RPMI7951 (cell line): ENCODE data around the gene MAP3K14. TPM values are rescaled to one million over a fixed set of nuclear protein-coding genes. Genes with fewer than 3 reads are reported as not detected.

ENCODE experiments used
- DNase-seq: peaks from one replicate; pipeline ENCODE4 v3.0.0-alpha.2; 2012; ENCODE audit warnings: low read depth
- total RNA-seq: library from RNA; depleted of rRNA; stranded (reverse); fragments of >200 nt; shearing (Covaris generic); gene quantifications from 2 replicates; pipeline ENCODE4 v1.2.3, GENCODE V29; 2014

Gene MAP3K14
- total RNA-seq, 1 experiment from 2014 or later: 2.9 TPM

DNA sequence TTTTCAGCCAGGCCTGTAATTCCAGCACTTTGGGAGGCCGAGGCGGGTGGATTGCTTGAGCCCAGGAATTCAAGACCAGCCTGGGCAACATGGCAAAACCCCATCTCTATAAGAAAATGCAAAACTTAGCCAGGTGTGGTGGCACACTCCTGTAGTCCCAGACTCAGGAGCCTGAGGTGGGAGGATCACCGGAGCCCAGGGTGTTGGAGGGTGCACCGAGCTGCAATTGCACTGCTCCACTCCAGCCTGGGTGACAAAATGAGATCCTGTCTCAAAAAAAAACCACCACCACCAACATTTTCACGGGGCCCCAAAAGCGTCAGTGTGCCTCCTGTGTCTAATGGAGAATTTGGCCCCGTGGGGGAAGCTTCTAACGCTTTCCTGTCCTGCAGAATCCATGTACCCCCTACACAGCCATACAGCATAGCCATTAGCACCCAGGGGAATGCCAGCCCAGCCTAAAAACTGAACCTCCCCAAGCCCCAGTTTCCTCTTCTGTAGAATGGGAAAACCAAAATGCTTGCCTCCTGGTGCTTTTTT lies 22.2 kb upstream of the MAP3K14 start:
- DNase-seq: no peak

DNA sequence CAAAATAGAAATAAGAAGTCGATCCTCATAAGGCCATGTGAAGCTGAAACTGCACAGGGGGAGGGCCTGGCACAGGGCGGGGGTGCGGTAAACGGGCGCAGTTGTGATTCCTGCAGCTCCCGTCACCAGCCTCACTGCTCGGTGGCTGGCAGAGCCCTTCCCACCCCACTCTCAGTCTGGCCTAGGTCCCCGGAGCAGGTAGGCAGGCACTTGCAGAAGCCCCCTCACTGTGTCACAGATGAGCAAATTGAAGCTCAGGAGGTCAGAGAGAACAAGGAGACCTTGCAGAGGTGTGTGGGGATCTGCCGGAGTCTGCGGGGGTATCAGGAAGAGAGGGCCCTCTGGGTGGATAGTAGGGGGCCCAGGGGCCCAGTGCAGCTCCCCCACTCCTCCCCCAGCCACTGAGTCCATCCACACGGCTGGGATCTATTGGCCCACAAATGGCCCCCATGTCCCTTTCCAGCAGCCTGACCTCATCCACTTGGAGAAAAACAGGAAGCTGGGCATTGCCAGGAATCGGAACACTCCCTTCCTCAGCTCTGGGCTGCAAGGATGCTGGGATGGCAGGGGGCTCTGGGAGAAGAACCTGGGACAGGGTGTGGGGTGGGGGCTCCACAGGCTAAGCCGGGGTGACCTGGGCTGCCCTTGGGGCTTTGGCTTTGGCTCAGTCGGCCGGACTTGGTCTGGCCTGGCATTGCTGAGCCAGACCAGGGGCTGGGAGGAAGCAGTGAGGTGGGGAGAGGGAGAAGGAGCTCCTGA lies 21.4 kb upstream of the MAP3K14 start:
- no peak for DNase-seq

DNA sequence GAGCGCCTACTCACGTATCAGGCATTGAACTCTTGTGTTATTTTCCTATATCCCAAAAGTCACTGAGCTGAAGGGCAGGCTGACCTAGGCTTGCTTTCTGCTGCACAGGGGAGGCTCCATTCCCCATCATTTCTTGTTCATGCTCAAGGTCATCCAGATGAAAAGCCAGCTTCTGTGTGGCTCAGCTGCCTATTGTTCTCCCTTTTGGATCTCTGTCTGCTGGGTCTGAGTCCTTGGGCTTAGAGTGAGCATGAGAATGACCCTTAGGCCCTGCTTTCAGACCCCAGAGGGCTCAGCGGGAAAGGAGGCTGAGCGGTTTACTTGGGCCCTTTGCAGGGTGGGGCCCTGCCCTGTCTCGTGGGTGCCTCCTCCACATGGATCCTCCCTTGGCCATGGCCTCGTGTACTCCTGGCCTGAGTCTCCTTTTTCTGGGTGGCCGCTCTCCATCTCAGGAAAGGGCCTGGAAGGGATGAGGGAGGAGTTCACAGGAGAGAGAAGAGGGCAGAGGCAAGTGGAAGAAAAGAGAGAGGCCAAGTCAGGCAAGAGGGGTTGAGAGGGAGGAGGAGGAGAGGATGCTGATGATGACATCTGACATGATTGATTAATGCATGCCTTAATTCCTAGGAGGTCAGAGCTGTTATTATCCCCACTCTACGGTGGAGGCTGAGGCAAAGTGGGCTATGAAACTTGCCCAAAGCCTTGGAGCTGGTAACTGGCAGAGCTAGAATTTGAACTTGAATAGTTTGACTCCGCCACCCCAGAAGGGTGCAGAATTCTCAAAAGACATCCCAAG lies 19.8 kb upstream of the MAP3K14 start:
- no peak for DNase-seq

DNA sequence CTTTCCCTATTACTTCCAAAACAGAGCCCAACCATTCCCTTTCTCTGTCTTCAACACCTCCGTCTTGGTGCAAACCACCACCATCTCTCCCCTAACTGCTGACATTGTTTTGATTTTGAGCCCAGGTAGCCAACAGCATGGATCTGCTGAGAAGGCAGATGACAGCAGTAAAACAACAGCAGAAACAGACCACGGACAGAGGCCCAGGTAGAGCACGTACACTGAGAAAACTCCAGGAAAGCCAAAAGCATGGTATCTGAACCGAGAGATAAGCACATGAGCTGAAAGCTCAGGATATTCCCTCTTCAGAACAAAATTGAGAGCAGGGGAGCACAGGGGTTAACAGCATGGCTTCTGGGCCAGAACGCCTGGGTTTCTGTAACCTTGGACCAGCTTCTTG lies 18.9 kb upstream of the MAP3K14 start:
- DNase-seq: no peak

DNA sequence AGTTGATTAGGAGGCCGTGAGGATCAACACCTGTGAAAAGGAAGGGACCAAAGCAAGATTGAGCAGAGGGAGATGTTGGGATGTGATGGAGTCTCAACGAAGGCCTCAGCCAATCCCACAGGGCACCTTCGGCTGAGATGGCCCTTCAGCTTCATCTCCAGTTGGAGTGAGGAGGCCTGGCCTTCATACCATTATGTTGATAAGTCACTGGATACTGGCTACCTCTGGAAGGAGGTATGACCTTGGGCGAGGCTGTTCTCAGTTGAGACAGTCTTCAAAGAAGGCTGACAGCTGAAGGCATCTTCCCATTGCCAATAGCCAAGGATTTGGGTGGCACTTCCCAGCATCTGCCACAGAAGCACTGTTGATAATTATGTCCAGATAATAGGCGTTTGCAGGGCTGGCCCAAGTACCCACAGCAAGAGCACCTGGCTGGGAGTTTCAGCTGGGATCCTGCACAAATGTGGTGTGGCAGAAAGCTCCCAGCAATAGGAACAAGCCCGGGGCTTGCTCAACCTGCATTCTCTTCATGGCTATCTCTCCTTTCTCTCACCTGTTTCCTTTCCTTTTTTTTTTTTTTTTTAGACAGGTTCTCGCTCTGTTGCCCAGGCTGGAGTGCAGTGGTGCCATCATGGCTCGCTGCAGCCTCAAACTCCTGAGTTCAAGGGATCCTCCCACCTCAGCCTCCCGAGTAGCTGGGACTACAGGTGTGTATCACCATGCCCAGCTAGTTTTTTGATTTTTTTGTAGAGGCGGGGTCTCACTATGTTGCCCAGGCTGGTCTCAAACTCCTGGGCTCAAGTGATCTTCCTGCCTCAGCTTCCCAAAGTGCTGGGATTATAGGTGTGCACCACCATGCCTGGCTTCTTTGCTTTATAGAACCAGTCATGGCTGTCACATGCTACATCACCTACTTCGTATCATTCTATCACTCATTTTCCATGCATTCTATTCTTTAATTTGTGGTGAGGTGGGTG lies 18.2 kb upstream of the MAP3K14 start:
- no peak for DNase-seq

DNA sequence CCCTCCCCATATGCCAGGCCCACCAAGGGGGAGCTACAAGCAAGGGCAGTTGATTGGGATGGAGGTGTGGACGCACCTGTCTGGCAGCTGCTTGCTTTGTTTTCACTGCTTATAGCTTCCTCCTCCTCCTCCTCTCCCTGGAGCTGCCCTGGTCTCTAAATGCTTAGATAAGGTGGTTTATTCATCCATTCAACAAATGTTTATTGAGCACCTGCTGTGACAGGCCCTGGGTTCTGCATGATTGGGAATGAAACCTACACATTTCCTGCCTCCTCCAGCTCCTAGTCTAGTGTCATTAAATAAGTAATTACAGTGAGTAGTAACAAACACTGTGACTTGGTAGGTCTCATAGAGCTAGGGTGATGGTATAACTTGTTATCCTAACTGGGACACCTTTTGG lies 17.4 kb upstream of the MAP3K14 start:
- DNase-seq: no peak

DNA sequence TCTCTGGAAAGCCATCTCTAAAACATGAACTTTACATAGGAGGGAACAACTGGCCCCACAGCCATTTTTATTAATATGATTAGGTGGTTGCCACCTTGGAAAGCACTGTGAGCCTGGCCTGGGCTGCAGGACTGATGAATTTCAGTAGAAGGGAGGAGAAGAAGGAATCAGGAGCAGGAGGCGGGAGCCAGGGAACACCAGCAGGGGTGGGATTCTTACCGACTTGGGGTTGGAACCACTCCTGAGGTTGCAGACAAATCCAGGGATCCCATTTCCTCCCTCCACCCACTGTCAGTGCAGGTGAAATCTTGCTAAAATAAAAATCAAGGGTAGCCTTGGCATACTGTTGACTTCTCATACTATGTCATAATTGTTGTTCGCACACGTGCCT lies 16.9 kb upstream of the MAP3K14 start:
- DNase-seq: no peak

DNA sequence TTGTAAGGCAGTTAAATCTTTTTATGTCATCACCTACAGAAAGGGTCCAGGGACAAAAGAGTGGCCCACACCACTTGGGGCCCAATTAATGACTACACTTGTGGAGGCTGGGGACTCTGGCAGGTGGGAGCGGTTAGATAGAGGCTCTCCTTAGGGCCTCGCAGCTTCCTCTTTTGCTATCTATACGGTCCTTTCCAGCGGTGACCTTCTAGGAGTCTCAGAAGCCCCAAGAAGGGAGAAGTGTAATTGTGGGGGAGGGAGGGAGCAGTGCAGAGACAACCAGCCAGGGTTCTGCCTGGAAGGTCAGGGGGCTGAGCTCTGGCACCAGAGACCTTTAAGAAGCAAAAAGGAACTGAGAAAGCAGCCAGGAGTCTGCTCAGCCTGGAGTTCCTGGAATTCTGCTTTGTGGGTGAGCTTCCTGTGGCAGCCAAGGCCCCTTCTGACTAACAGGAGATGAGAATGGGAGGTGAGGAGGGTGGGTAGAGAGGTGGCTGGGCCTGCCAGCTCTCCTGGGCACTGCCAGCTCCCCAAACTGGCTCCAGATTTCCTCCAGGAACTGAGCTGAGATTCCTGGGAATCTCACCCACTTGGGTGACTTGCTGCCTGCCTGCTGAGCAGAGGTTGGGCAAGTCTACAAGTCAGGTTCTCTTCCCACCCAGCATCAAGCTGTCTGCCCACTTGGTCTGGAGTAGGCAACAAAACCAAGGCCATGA lies 16.3 kb upstream of the MAP3K14 start:
- DNase-seq: no peak

DNA sequence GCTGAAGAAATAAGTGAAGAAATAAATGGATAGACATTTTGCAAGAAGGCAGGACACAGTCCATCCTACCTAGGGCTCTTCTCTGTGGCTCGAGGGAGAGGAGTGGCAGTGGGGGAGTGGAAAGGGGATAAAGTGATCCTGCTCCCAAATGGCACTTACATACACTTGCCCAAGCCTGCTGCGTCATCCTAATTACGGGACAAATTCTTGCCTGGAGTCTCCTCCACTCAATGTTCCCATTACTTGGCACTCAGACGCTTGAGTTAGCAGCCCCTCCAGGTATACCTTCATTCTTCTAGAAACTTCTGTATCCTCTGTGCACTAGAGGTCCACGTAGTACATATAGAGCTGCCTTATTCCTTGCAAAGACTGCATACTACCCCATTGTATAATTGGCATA lies 15.7 kb upstream of the MAP3K14 start:
- no peak for DNase-seq

DNA sequence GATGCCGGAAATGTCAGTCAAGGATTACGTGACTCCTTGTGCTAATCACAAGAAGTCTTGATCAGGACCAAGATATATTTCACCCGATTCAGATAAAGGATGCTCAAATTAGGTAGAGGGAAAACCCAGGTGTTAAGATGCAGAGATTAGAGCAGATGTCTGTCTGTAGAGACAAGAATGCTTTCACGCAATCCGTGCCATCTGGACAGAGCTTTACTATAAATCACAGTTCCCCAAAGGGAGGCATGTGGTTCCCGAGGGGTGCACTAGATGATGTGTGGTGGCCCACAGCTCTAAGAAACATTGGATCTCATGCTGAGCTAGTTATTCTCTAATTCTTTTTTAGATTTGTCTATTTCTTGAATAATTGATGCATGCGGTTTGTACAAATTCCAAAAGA lies 9.8 kb upstream of the MAP3K14 start:
- DNase-seq: no peak

DNA sequence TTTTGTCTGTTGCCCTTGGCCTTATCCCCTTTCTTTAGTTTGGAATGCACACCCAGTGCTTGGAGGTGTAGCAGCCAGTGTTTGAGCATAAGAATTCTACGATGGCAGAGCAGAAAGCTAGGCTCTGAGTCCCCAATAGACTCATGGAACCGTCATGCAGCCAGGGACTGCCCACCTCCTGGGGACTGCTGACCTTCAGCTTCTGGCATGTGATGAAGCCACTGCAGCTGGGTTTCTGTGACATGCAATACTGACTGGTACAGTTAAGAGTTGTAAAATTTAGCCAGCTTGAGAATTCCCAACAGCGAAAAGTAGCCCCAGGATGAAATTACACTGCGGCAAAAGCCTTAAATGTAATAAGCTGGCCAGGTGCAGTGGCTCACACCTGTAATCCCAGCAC lies 9.0 kb upstream of the MAP3K14 start:
- DNase-seq: peak; percentile 62

DNA sequence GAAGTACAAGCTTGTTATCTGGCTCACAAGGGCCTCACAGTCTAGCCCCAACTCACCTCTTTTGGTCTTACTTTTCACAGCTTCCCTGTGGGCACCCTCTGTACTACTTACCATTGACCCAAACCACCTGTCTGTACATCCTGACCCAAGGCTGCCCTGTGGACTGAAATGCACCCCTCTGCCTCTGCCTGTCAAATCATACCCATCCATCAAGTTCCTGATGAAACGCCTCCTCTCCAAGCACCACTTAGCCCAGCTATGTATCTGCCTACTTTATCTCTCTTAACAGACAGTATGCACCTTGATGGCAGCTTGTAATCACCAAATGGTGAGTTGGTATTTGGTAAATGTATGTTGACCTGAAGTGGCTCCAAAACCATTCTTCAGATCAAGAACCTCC lies 7.5 kb upstream of the MAP3K14 start:
- no peak for DNase-seq

DNA sequence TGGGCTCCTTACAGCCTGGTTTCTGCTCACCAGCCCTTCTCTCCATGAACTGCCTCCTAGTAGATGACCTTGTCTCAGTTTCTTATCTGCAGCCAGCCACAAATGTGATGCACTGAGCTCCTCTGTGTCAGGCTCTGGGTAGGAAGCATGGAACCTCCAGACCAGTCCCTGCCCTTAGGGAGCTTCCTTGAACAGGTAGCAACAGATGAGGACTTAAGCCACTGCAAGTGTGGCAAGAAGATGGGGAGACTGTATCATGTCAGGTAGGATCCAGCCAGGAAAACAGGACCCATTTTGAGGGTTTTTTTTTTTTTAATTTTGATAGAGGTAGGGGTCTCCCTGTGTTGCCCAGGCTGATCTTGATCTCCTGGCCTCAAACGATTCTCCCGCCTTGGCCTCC lies 5.3 kb upstream of the MAP3K14 start:
- no peak for DNase-seq

DNA sequence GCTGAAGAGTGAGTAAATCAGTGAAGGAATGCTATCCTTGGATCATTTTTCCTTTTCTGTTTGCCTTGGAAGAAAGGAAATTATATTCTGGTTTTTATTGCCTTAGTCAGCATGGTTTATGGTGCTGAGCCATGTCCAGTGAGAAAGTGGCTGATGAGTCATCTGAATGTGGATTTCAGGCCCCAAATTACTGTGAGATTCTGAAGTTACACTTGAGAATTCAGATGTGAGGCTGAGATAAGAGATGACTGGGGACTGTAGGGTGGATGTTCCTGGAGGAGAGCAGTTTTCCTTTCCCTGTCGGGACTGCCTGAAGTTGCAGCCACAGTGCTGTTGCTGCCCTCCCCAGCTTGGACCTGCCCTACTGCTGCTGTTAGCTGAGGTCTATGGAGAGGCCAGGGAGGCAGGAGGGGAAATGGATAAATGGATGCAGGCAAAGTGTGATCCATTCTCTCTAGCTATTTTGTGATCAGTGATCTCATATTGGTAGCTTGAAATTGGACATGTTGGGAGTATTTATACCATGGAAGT lies 4.2 kb upstream of the MAP3K14 start:
- DNase-seq: peak; percentile 99

DNA sequence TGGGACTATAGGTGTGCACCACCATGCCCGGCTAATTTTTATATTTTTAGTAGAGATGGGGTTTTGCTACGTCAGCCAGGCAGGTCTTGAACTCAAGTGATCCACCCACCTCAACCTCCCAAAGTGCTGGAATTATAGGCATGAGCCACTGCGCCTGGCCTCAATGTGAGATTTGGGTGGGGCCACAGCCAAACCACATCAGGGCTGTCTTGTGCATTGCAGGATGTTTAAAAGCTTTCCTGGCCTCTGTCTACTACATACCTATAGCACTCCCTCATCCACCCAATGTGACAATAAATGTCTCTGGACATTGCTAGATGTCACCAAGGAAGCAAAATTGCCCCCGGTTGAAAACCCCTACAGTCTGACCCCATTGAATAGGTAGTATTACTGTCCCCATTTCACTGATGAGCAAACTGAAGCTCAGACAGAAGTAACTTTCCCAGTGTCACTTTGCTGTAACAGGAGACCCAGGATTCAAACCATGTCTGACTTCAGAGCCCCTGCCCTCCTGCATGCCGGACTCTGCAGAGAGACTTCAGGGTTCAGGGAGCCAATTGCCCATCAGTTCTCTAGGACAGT lies 3.6 kb upstream of the MAP3K14 start:
- peak; percentile 76 for DNase-seq

DNA sequence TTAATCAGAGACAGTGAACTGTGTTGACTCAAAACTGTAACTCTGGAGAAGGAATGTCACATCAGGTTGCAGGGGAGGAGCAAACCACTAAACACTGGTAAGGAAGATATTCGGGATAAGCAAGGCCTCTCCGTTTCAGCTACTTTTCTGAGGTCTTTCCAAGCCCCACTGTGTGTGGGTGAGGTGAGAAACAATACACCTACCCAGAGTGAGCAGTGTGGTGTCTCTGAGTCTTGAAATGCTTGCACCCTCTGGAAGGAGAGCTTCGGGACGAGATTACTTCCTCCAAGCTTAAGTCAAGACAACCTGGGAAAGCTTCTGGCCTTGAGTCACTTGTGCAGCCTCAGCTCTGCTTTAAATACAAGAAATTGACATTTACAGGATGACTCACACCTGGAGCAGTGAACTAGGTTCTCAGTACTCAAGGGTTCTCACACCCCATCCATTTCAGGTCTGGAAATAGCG lies 2.5 kb upstream of the MAP3K14 start:
- DNase-seq: peak; percentile 62

DNA sequence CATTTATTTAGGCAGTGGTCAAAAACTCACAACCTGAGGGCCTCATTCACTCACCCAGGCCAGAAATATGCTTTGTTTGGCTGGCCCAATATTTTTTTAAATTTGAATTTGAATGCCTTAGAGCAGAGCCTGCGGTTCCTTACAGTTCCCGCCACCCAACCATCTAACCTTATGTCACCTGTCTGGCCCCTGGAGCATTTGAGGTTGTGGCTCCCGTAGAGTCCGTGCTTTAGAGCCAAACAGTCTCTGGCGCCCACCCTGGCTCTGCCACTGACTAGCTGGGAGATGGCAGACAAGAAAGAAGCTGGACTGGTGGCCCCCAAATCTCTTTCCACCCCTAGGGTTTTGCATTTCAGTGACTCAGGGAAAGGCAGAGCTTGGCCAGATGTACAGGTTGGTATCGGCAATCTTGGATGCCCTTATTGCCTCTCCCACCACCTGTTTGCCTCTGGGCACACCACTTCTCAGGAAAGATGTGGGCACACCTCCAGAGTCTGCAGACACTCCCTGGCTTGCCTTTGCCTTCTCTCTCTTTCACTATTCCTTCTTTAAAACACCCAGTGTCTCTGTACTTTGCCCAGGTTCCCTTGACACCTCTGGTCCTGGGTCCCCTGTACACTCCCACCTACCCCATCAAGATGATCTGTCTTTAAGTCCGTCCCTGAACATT lies 1.9 kb upstream of the MAP3K14 start:
- no peak for DNase-seq

DNA sequence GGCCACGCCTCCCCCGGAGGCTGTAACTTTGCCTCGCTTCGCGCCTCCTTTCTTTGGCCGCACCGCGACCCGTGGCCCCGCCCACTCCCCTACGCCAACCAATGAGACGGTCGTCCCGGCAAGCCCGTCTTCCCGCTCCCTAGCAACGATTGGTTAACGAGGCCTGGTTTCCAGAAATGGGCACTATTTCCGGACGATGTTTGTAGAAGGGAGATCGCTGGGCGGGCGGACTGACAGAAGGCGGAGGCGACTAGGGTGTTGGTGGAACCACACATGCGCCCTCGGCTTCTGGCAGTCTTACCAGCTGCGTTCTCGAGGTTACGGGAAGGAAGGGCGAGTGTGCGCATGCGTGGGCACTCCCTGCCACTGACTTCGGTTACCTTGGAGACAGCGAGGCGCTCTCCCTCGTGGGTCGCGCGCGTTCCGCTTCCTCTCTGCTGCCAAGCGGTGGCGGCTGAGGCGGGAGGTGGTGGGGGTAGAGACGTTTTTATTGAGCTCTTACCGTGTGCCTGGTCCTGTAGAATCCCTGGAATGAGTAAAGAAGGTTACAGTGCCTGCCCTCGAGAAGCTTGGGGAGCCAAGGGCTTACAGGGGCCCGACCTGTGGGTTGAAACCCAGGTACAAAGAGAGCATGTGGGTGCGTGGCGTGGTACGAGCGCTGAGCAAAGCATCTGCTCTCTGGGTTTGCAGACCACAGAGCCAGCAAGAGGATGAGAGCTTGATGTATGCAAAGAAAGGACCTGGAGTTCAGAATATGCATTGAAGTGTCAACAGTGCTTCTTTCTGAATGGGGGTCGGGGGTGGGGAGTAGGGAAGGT lies 500 bp upstream of the MAP3K14 start:
- peak; percentile 100 for DNase-seq
